NK-92 treated with Interleukin-12 subunit alpha and Interleukin-12 subunit beta, amount 100 ng/mL, for 24 hours (cell line): ENCODE measurements around the gene HMG20B.
"Not testable (repeated sequence)": the region's sequence is repeated elsewhere in the genome, so short reads cannot be mapped to it uniquely, and the experiment has no call there.

Source experiments
- DNase-seq: peaks from one replicate; lab custom pipeline; 2025; lab: John Stamatoyannopoulos, UW

The HMG20B gene

GRCh38 chr19:3572855-3573161 is at the start of gene HMG20B:
TSS of gene HMG20B (plus strand) at chr19:3572944. CDS start at chr19:3573310, 366 bp downstream.
- no peak for DNase-seq

GRCh38 chr19:3523361-3524077 is 49.2 kb upstream of the HMG20B start:
- no peak for DNase-seq

GRCh38 chr19:3524078-3524842 is 48.5 kb upstream of the HMG20B start:
- DNase-seq = no peak

- no peak for DNase-seq
Observed at GRCh38 chr19:3524904-3525451, 47.8 kb upstream of the HMG20B start.

- DNase-seq = no peak
Observed at GRCh38 chr19:3526507-3527237, 46.1 kb upstream of the HMG20B start.

GRCh38 chr19:3527238-3527910 is 45.4 kb upstream of the HMG20B start:
- DNase-seq = no peak

GRCh38 chr19:3528080-3528479 is 44.7 kb upstream of the HMG20B start:
- no peak for DNase-seq

- no peak for DNase-seq
Observed at GRCh38 chr19:3528539-3529211, 44.1 kb upstream of the HMG20B start.

GRCh38 chr19:3529299-3529698 is 43.4 kb upstream of the HMG20B start:
- DNase-seq = not testable (repeated sequence)

GRCh38 chr19:3530389-3530788 is 42.4 kb upstream of the HMG20B start:
- DNase-seq = no peak

- DNase-seq = no peak
Observed at GRCh38 chr19:3531716-3532115, 41.0 kb upstream of the HMG20B start.

- DNase-seq = no peak
Observed at GRCh38 chr19:3532154-3532786, 40.5 kb upstream of the HMG20B start.

GRCh38 chr19:3533033-3533432 is 39.7 kb upstream of the HMG20B start:
- no peak for DNase-seq

GRCh38 chr19:3533563-3534216 is 39.1 kb upstream of the HMG20B start:
- DNase-seq = no peak

GRCh38 chr19:3534375-3535234 is 38.1 kb upstream of the HMG20B start:
- DNase-seq = no peak

GRCh38 chr19:3535235-3535535 is 37.6 kb upstream of the HMG20B start:
- no peak for DNase-seq

- DNase-seq = no peak
Observed at GRCh38 chr19:3535563-3535965, 37.2 kb upstream of the HMG20B start.

GRCh38 chr19:3535981-3536380 is 36.8 kb upstream of the HMG20B start:
- DNase-seq = no peak

- DNase-seq = no peak
Observed at GRCh38 chr19:3536429-3537100, 36.2 kb upstream of the HMG20B start.
